Measurements from ENCODE around the gene ZFPL1. TPM values are rescaled to one million over a fixed set of nuclear protein-coding genes. Genes with fewer than 3 reads are reported as not detected.
A peak's percentile ranks its signal among the peaks of the same experiment; 100 is the strongest.

Gene ZFPL1
- total and polyA plus RNA-seq, 7 experiments from 2014 or later: 24.2 to 53.0 (median 39.1) TPM

DNA sequence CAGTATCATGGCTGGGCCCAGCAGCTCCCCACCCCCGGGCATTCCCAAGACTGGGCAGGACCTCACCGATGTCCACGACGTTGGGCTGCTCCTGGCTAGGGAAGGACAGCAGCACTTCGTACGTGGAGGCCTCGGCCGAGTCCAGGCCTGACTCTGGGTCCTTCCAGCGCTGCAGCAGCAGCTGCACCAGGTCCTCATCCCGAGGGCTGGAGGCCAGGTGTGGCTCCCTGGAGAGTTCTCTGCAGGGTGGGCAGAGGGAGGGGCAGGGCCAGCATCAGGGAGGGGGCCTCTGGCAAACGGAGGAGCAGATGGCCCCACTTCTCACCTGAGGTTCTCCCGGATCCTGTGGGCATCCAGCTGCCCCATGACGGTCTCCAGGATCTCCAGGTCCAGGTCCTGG, 26.0 kb upstream of the ZFPL1 start:
- Histone ChIP-seq H3K9me3 (ENCODE audit: control insufficient read depth in 2 of 3, low read length in 3 of 3) (no peaks in the 10 kb centered on the region), H3K36me3 (ENCODE audit: control insufficient read depth in 2 of 3, insufficient read depth in 3 of 3, low read length in 3 of 3) (no peaks in the 10 kb centered on the region), H3K27ac (ENCODE audit: low read depth, low read length) (no peak overlapping the region), H3K27me3 (ENCODE audit: control insufficient read depth in 2 of 2, insufficient read depth in 2 of 2, low read length in 2 of 2) (no peaks in the 10 kb centered on the region), H3K4me1 (ENCODE audit: control insufficient read depth in 2 of 2, insufficient read depth in 2 of 2, low read length in 2 of 2) (peaks cover 3 to 12% of the 10 kb centered on the region in 2 donors), H3K4me3 (ENCODE audit: low read length) (no peak overlapping the region)
- no peaks in the 10 kb centered on the region for H3K36me3 Mint-ChIP-seq
- peaks cover 11 to 40% (median 15%) of the 10 kb centered on the region in 7 donors for H3K4me1 Mint-ChIP-seq
- ATAC-seq: no peak
- H3K9me3 Mint-ChIP-seq: no peaks in the 10 kb centered on the region
- ChIA-PET POLR2A (no interaction called here), CTCF (no interaction called here)
- no peak overlapping the region for H3K27ac Mint-ChIP-seq
- intact Hi-C loops (cut with micrococcal nuclease): no loop called here
- no peak for DNase-seq
- H3K4me3 Mint-ChIP-seq: no peak overlapping the region
- H3K27me3 Mint-ChIP-seq: no peaks in the 10 kb centered on the region

DNA sequence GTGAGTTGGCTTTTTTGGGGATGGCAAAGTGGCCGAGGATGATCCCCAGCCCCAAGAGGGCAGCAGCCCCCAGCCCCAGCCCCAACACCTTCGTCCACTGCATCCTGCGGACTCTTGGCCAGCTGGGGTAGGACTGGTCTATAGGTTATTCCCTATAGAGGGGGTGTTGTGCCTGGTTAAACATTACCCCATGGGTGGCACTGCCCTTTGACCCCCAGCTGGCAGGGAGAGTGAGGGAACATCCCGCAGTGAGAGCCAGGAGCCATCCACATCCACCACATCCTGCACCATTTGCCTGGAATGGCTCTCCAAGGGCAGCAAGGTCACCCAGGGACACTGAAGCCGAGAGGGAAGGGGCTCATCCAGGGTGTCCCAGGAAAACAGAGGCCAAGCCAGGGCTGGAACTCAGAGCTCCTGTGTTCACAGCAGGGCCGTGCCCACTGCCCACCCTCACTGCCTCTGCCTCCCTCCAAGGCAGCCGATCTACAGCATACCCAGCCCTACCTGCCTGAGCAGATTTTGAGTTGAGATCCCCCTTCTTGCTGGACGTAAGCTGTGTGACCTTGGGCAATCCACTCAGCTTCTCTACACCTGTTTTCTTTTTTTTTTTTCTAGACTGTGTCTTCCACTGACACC, 25.5 kb upstream of the ZFPL1 start, which contains the start of gene NAALADL1:
Gene NAALADL1 (minus strand): TSS at position 135 of the 636 bp plus-strand sequence. CDS start 32 bp downstream, at position 103.
- no peak for DNase-seq
- Mint-ChIP-seq H3K36me3 (no peaks in the 10 kb centered on the region), H3K9me3 (no peaks in the 10 kb centered on the region), H3K4me1 (peaks cover 9 to 35% (median 13%) of the 10 kb centered on the region in 7 donors), H3K27me3 (no peaks in the 10 kb centered on the region), H3K27ac (no peak within 1 kb of the TSS), H3K4me3 (no peak within 1 kb of the TSS)
- no peak within 1 kb of the TSS for H3K4me3 ChIP-seq (ENCODE audit: low read length)
- POLR2A ChIA-PET: no interaction called here
- CTCF ChIA-PET: interaction anchor here (0.7 kb wide), 1 partner anchor 293 kb away, joined by 3 read pairs; no protein-coding TSS in a partner anchor
- H3K9me3 ChIP-seq (ENCODE audit: control insufficient read depth in 2 of 3, low read length in 3 of 3): no peaks in the 10 kb centered on the region
- no peak for ATAC-seq
- H3K27me3 ChIP-seq (ENCODE audit: control insufficient read depth in 2 of 2, insufficient read depth in 2 of 2, low read length in 2 of 2): no peaks in the 10 kb centered on the region
- H3K4me1 ChIP-seq (ENCODE audit: control insufficient read depth in 2 of 2, insufficient read depth in 2 of 2, low read length in 2 of 2): peaks cover 3 to 11% of the 10 kb centered on the region in 2 donors
- intact Hi-C loops (cut with micrococcal nuclease): no loop called here
- H3K27ac ChIP-seq (ENCODE audit: low read depth, low read length): no peak within 1 kb of the TSS
- no peaks in the 10 kb centered on the region for H3K36me3 ChIP-seq (ENCODE audit: control insufficient read depth in 2 of 3, insufficient read depth in 3 of 3, low read length in 3 of 3)

DNA sequence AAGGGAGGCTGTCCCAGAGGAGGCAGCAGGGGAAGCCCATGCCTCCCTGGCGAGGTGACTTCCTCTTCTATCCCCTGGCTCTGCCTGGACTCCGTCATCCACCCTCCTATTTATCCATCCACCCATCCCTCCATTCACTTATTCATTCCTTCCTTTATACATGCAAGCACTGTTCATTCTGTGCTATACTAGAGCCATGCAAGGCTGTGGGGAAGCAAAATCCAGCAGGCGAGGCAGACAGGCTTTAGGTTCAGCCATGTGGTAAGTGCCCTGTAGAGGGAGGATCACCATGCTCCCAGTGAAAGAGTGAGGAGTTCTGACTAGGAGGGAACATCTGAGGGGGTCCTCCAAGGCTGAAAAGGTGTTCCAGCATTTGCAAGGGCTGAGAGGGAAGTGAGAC, 24.5 kb upstream of the ZFPL1 start:
- Mint-ChIP-seq H3K27me3 (no peaks in the 10 kb centered on the region), H3K4me1 (peaks cover 0 to 25% (median 3%) of the 10 kb centered on the region in 7 donors), H3K9me3 (no peaks in the 10 kb centered on the region), H3K36me3 (no peaks in the 10 kb centered on the region), H3K27ac (peak overlapping the region in 1 of 9 donors; percentile 47), H3K4me3 (no peak overlapping the region)
- ChIA-PET CTCF (no interaction called here), POLR2A (no interaction called here)
- peaks cover 0 to under 1% of the 10 kb centered on the region in 2 donors for H3K4me1 ChIP-seq (ENCODE audit: control insufficient read depth in 2 of 2, insufficient read depth in 2 of 2, low read length in 2 of 2)
- H3K27ac ChIP-seq (ENCODE audit: low read depth, low read length): no peak overlapping the region
- ATAC-seq (no peak), DNase-seq (no peak)
- H3K36me3 ChIP-seq (ENCODE audit: control insufficient read depth in 2 of 3, insufficient read depth in 3 of 3, low read length in 3 of 3): no peaks in the 10 kb centered on the region
- no peaks in the 10 kb centered on the region for H3K27me3 ChIP-seq (ENCODE audit: control insufficient read depth in 2 of 2, insufficient read depth in 2 of 2, low read length in 2 of 2)
- intact Hi-C loops (cut with micrococcal nuclease): no loop called here
- no peaks in the 10 kb centered on the region for H3K9me3 ChIP-seq (ENCODE audit: control insufficient read depth in 2 of 3, low read length in 3 of 3)
- no peak overlapping the region for H3K4me3 ChIP-seq (ENCODE audit: low read length)

DNA sequence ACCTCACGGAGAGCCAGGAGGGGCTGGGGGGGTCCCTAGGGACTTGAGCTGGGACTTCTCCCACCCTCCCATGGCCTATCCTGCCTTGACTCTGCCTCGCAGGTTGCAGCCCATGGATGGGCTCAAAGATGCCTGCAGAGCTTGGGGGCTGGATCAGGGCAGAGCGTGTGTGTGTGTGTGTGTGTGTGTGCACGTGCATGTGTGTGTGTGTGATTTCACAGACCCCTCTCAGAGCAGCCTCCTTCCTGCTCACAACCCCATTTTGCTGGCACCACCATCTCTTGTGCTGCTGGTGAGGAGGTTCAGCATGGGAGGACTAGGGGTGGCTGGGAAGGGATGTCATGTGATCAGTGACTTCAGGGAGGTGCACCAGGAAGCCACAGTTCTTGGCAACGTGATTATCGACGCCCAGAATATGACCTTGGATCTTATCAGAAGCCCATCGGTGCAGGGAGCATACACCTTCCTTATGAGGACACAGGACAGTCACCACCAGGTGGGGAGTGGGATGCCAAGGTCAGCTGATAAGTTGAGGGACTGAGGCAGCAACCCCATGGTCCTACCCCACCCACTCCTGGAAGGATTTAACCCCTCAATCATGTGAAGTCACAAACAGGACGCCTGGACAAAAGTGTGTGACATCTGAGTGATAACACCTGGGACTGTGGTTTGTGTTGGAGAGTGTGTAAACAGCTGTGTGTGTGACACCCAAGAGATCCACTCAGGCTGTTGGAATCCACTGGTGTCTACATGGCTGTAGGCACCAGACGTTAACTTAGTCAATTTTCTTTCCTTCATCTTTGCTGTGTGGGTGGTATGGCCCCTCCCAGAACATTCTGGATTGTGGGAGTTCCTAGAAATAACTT, 23.8 kb upstream of the ZFPL1 start:
- Histone ChIP-seq H3K27me3 (ENCODE audit: control insufficient read depth in 2 of 2, insufficient read depth in 2 of 2, low read length in 2 of 2) (no peaks in the 10 kb centered on the region), H3K27ac (ENCODE audit: low read depth, low read length) (no peak overlapping the region), H3K4me3 (ENCODE audit: low read length) (no peak overlapping the region), H3K36me3 (ENCODE audit: control insufficient read depth in 2 of 3, insufficient read depth in 3 of 3, low read length in 3 of 3) (no peaks in the 10 kb centered on the region), H3K4me1 (ENCODE audit: control insufficient read depth in 2 of 2, insufficient read depth in 2 of 2, low read length in 2 of 2) (no peaks in the 10 kb centered on the region), H3K9me3 (ENCODE audit: control insufficient read depth in 2 of 3, low read length in 3 of 3) (no peaks in the 10 kb centered on the region)
- no peak for DNase-seq
- ChIA-PET POLR2A (no interaction called here), CTCF (no interaction called here)
- H3K27me3 Mint-ChIP-seq: no peaks in the 10 kb centered on the region
- no peaks in the 10 kb centered on the region for H3K36me3 Mint-ChIP-seq
- ATAC-seq: no peak
- H3K9me3 Mint-ChIP-seq: no peaks in the 10 kb centered on the region
- peaks cover 0 to 23% (median 0%) of the 10 kb centered on the region in 7 donors for H3K4me1 Mint-ChIP-seq
- peak overlapping the region in 1 of 10 donors; percentile 12 for H3K4me3 Mint-ChIP-seq
- H3K27ac Mint-ChIP-seq: no peak overlapping the region
- intact Hi-C loops (cut with micrococcal nuclease): no loop called here

DNA sequence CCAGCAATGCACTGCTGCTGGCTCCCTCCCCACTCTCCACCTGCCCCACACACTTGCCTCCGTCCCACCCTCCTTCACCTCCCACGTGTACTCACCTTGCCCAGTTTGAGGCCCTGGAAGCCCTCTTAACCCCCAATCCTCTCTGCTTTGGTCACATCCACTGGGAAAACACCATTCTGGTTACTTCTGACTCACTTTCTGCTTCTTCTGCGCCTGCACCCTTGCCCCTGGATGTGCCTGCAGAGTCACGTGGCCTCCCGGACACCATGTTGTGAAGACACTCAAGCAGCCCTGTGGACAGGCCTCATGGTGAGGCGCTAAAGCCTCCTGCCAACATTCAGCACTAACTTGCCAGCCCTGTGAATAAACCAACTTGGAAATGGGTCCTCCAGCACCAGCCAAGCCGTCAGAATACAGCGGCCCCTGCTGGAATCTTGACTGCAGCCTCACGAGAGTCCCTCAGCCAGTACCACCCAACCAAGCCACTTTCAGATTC, 23.1 kb upstream of the ZFPL1 start:
- ChIA-PET CTCF (no interaction called here), POLR2A (no interaction called here)
- ATAC-seq (no peak), DNase-seq (no peak)
- peaks cover 0 to 18% (median 0%) of the 10 kb centered on the region in 7 donors for H3K4me1 Mint-ChIP-seq
- H3K27me3 ChIP-seq (ENCODE audit: control insufficient read depth in 2 of 2, insufficient read depth in 2 of 2, low read length in 2 of 2): no peaks in the 10 kb centered on the region
- H3K36me3 Mint-ChIP-seq: no peaks in the 10 kb centered on the region
- H3K4me1 ChIP-seq (ENCODE audit: control insufficient read depth in 2 of 2, insufficient read depth in 2 of 2, low read length in 2 of 2): no peaks in the 10 kb centered on the region
- no peaks in the 10 kb centered on the region for H3K9me3 ChIP-seq (ENCODE audit: control insufficient read depth in 2 of 3, low read length in 3 of 3)
- H3K36me3 ChIP-seq (ENCODE audit: control insufficient read depth in 2 of 3, insufficient read depth in 3 of 3, low read length in 3 of 3): no peaks in the 10 kb centered on the region
- no peaks in the 10 kb centered on the region for H3K27me3 Mint-ChIP-seq
- no peaks in the 10 kb centered on the region for H3K9me3 Mint-ChIP-seq
- intact Hi-C loops (cut with micrococcal nuclease): loop anchor here in 1 of 2 donors (1.0 kb wide), 1 partner anchor 48 kb away; no protein-coding TSS in a partner anchor
- H3K27ac ChIP-seq (ENCODE audit: low read depth, low read length): no peak overlapping the region
- H3K4me3 ChIP-seq (ENCODE audit: low read length): no peak overlapping the region
- no peak overlapping the region for H3K4me3 Mint-ChIP-seq
- H3K27ac Mint-ChIP-seq: peak overlapping the region in 1 of 9 donors; percentile 25

DNA sequence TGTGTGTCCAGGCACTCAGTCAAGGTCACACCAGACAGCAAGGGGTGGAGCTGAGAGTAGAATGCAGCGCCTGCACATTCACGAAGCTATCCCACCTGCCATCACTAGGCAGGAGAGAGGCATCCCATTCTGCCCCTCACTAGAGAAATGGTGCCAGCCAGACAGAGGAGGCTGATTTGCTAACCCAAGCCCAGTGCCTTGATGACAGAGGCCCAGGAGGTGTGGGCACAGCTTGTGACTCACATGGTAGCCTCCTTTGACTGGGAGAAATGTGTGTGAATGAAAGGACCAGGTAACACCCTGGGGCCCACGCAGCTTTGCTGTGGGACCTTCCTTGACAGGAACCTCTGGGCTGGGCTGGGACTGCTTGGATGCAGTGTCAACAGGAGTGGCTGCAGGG, 20.5 kb upstream of the ZFPL1 start:
- ChIA-PET POLR2A (interaction anchor here (0.7 kb wide), 1 partner anchor 23 kb away, joined by 3 read pairs; no protein-coding TSS in a partner anchor), CTCF (interaction anchor here (0.6 to 1.1 kb wide), 2 partner anchors 8 to 52 kb away, joined by 3 read pairs; no protein-coding TSS in a partner anchor)
- peaks cover 0 to 18% (median 0%) of the 10 kb centered on the region in 7 donors for H3K4me1 Mint-ChIP-seq
- intact Hi-C loops (cut with micrococcal nuclease): no loop called here
- H3K27ac ChIP-seq (ENCODE audit: low read depth, low read length): no peak overlapping the region
- ATAC-seq (no peak), DNase-seq (no peak)
- H3K4me1 ChIP-seq (ENCODE audit: control insufficient read depth in 2 of 2, insufficient read depth in 2 of 2, low read length in 2 of 2): no peaks in the 10 kb centered on the region
- no peaks in the 10 kb centered on the region for H3K27me3 ChIP-seq (ENCODE audit: control insufficient read depth in 2 of 2, insufficient read depth in 2 of 2, low read length in 2 of 2)
- no peak overlapping the region for H3K4me3 ChIP-seq (ENCODE audit: low read length)
- H3K9me3 ChIP-seq (ENCODE audit: control insufficient read depth in 2 of 3, low read length in 3 of 3): no peaks in the 10 kb centered on the region
- H3K4me3 Mint-ChIP-seq: no peak overlapping the region
- no peaks in the 10 kb centered on the region for H3K36me3 Mint-ChIP-seq
- H3K27ac Mint-ChIP-seq: no peak overlapping the region
- H3K27me3 Mint-ChIP-seq: no peaks in the 10 kb centered on the region
- no peaks in the 10 kb centered on the region for H3K36me3 ChIP-seq (ENCODE audit: control insufficient read depth in 2 of 3, insufficient read depth in 3 of 3, low read length in 3 of 3)
- H3K9me3 Mint-ChIP-seq: no peaks in the 10 kb centered on the region
